HUES64 (cell line): ENCODE results near the gene KRTAP19-7.

Experiments
- H3K27ac ChIP-seq: 2 replicates; pipeline ENCODE4 v1.7.0; 2013; ENCODE audit warnings: low read depth, low read length, inconsistent platforms
- H3K27me3 ChIP-seq: 2 replicates; pipeline ENCODE4 v1.6.1; 2013; ENCODE audit warnings: mild to moderate bottlenecking, low read length; ENCODE audit not compliant: insufficient read depth
- H3K36me3 ChIP-seq: 2 replicates; pipeline ENCODE4 v1.6.1; 2013; ENCODE audit warnings: mild to moderate bottlenecking, low read length; ENCODE audit not compliant: insufficient read depth
- H3K4me1 ChIP-seq: 2 replicates; pipeline ENCODE4 v1.6.1; 2013; ENCODE audit warnings: mild to moderate bottlenecking, low read length, moderate library complexity; ENCODE audit not compliant: insufficient read depth
- H3K4me3 ChIP-seq: 2 replicates; pipeline ENCODE4 v1.5.1; 2013; ENCODE audit warnings: mild to moderate bottlenecking, low read length, moderate library complexity
- H3K9ac ChIP-seq: 2 replicates; pipeline ENCODE4 v1.6.1; 2013; ENCODE audit warnings: mild to moderate bottlenecking, low read depth, low read length
- H3K9me3 ChIP-seq: 2 replicates; pipeline ENCODE4 v1.6.1; 2013; ENCODE audit warnings: low read depth, low read length; ENCODE audit not compliant: insufficient read depth
- WGBS: fragments of 150-250, 120-280 bp; methylation state at CpG from one replicate; pipeline ENCODE4 v1.1.7; 2013; ENCODE audit warnings: missing lambda C conversion rate; 5-methylcytosine and 5-hydroxymethylcytosine counted together

The KRTAP19-7 gene

GRCh38 chr21:30563630-30564029 lies 2.5 kb upstream of the KRTAP19-7 start:
- Histone ChIP-seq H3K9me3 (no peaks in the 10 kb centered on the region), H3K4me3 (no peak overlapping the region), H3K4me1 (no peaks in the 10 kb centered on the region), H3K27ac (no peak overlapping the region), H3K36me3 (no peaks in the 10 kb centered on the region), H3K9ac (no peak overlapping the region), H3K27me3 (no peaks in the 10 kb centered on the region)
- 85% methylated on average over 1 of the region's 2 CpGs for WGBS

- 77% methylated on average over 6 of the region's 6 CpGs for WGBS
- Histone ChIP-seq H3K27ac (no peak overlapping the region), H3K27me3 (no peaks in the 10 kb centered on the region), H3K4me3 (no peak overlapping the region), H3K9me3 (no peaks in the 10 kb centered on the region), H3K9ac (no peak overlapping the region), H3K4me1 (no peaks in the 10 kb centered on the region), H3K36me3 (no peaks in the 10 kb centered on the region)
Measured at GRCh38 chr21:30563072-30563471, 2.0 kb upstream of the KRTAP19-7 start.

GRCh38 chr21:30561957-30562356 lies 843 bp upstream of the KRTAP19-7 start:
- Histone ChIP-seq H3K9me3 (no peaks in the 10 kb centered on the region), H3K9ac (no peak overlapping the region), H3K27ac (no peak overlapping the region), H3K36me3 (no peaks in the 10 kb centered on the region), H3K4me3 (no peak overlapping the region), H3K27me3 (no peaks in the 10 kb centered on the region), H3K4me1 (no peaks in the 10 kb centered on the region)
- WGBS: 91% methylated on average over 1 of the region's 2 CpGs

GRCh38 chr21:30555095-30555494 lies 6.0 kb downstream of the KRTAP19-7 start:
- H3K4me3 ChIP-seq: no peak overlapping the region
- no peak overlapping the region for H3K9ac ChIP-seq
- no peaks in the 10 kb centered on the region for H3K27me3 ChIP-seq
- no peaks in the 10 kb centered on the region for H3K9me3 ChIP-seq
- WGBS: no CpG with 5 or more reads among the region's 2 CpGs
- no peaks in the 10 kb centered on the region for H3K4me1 ChIP-seq
- no peaks in the 10 kb centered on the region for H3K36me3 ChIP-seq
- H3K27ac ChIP-seq: no peak overlapping the region

- no peak overlapping the region for H3K27ac ChIP-seq
- no peaks in the 10 kb centered on the region for H3K9me3 ChIP-seq
- 94% methylated on average over 1 of the region's 1 CpG for WGBS
- H3K4me1 ChIP-seq: no peaks in the 10 kb centered on the region
- no peak overlapping the region for H3K4me3 ChIP-seq
- no peak overlapping the region for H3K9ac ChIP-seq
- H3K27me3 ChIP-seq: no peaks in the 10 kb centered on the region
- no peaks in the 10 kb centered on the region for H3K36me3 ChIP-seq
Measured at GRCh38 chr21:30552782-30553181, 8.3 kb downstream of the KRTAP19-7 start.

GRCh38 chr21:30541764-30542163 lies 19.4 kb downstream of the KRTAP19-7 start, which contains the start of gene KRTAP19-6:
Gene KRTAP19-6 (minus strand): TSS chr21:30541864. CDS start chr21:30541833, 31 bp downstream.
- Histone ChIP-seq H3K4me1 (no peaks in the 10 kb centered on the region), H3K9ac (no peak within 1 kb of the TSS), H3K4me3 (no peak within 1 kb of the TSS), H3K9me3 (no peaks in the 10 kb centered on the region), H3K27ac (no peak within 1 kb of the TSS), H3K27me3 (no peaks in the 10 kb centered on the region), H3K36me3 (no peaks in the 10 kb centered on the region)
- WGBS: 86% methylated on average over 1 of the region's 1 CpG

- Histone ChIP-seq H3K9me3 (peaks cover 4% of the 10 kb centered on the region; the same call in 1 of the 2 replicates), H3K36me3 (no peaks in the 10 kb centered on the region), H3K9ac (no peak overlapping the region), H3K27ac (no peak overlapping the region), H3K4me1 (no peaks in the 10 kb centered on the region), H3K4me3 (no peak overlapping the region), H3K27me3 (no peaks in the 10 kb centered on the region)
- WGBS: 100% methylated on average over 1 of the region's 1 CpG
Measured at GRCh38 chr21:30518876-30519275, 42.2 kb downstream of the KRTAP19-7 start.

GRCh38 chr21:30515681-30516080 lies 45.4 kb downstream of the KRTAP19-7 start:
- Histone ChIP-seq H3K27me3 (no peaks in the 10 kb centered on the region), H3K4me1 (no peaks in the 10 kb centered on the region)

More at GRCh38 chr21:30515681-30516080, 45.4 kb downstream of the KRTAP19-7 start:
- no peak overlapping the region for H3K9ac ChIP-seq
- no peak overlapping the region for H3K27ac ChIP-seq
- no peak overlapping the region for H3K4me3 ChIP-seq
- no peaks in the 10 kb centered on the region for H3K36me3 ChIP-seq
- WGBS: 87% methylated on average over 1 of the region's 1 CpG
- H3K9me3 ChIP-seq: no peaks in the 10 kb centered on the region
